ENCODE results near the gene ALPL.

The ALPL gene

GRCh38 chr1:21524220-21524619 lies 15.0 kb downstream of the ALPL start:
- TF ChIP-seq CTCF (conservative IDR thresholded peaks at IDR 0.05; ENCODE audit: low read depth, low read length): no peak
- no peak overlapping the region for H3K27ac ChIP-seq
- no peak overlapping the region for H3K4me2 ChIP-seq
- H3K36me3 ChIP-seq (ENCODE audit: insufficient read depth): no peaks in the 10 kb centered on the region
- H3K79me2 ChIP-seq (ENCODE audit: insufficient read depth, low read depth): no peaks in the 10 kb centered on the region
- peaks cover 3% of the 10 kb centered on the region; the same call in 1 of the 2 replicates for H3K27me3 ChIP-seq (ENCODE audit: insufficient read depth, low read depth)
- H3K9ac ChIP-seq: no peak overlapping the region
- H4K20me1 ChIP-seq (ENCODE audit: insufficient read depth): no peaks in the 10 kb centered on the region
- H3K4me3 ChIP-seq (IDR thresholded peaks at IDR 0.05; ENCODE audit: insufficient read depth, low read depth, low read length): no peak overlapping the region
- no peak overlapping the region for H2AFZ ChIP-seq (ENCODE audit: low read depth)
- H3K4me1 ChIP-seq (ENCODE audit: low read depth, poor library complexity, severe bottlenecking): no peaks in the 10 kb centered on the region

DNA sequence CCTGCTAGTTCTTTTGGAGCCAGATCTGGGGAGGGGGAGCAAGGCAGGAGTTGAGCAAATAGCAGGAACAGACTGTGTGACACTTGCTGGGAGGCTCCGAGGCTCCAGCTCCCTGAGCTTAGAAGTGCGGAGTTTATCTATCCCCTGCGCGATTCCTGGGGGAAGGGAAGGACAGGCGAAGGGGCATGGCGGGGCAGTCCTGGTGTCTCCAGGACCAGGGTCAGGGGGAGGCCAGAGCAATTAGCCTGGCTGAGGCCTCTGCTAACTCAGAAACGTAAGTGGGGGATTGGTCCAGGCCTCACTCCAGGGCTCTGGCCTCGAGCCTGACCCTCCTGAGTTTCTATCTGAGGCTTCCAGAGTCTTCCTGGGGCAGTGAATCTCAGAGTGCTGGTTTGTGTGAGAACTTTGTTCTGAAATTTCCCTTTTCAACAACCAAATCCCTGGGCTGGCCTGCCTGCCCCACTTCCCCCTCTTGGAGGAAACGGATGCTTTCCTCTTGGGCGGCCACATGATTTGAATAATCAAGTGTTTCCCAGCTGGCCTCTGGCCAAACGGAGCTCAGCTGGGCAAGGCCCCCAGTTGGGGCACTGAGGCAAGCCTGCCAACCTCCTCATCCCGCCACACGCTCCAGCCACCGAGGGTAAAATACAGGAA lies 15.6 kb downstream of the ALPL start:
- Histone ChIP-seq H3K4me1 (ENCODE audit: low read depth, poor library complexity, severe bottlenecking) (no peaks in the 10 kb centered on the region), H3K79me2 (ENCODE audit: insufficient read depth, low read depth) (no peaks in the 10 kb centered on the region), H3K36me3 (ENCODE audit: insufficient read depth) (no peaks in the 10 kb centered on the region), H3K27ac (no peak overlapping the region), H3K4me3 (IDR thresholded peaks at IDR 0.05; ENCODE audit: insufficient read depth, low read depth, low read length) (no peak overlapping the region), H3K9ac (no peak overlapping the region), H2AFZ (ENCODE audit: low read depth) (no peak overlapping the region), H3K27me3 (ENCODE audit: insufficient read depth, low read depth) (peaks cover 9% of the 10 kb centered on the region; the same call in 1 of the 2 replicates), H3K4me2 (no peak overlapping the region), H4K20me1 (ENCODE audit: insufficient read depth) (no peaks in the 10 kb centered on the region)
- no peak for TF ChIP-seq CTCF (conservative IDR thresholded peaks at IDR 0.05; ENCODE audit: low read depth, low read length)

GRCh38 chr1:21525340-21525717 lies 16.1 kb downstream of the ALPL start:
- Histone ChIP-seq H3K9ac (no peak overlapping the region), H2AFZ (ENCODE audit: low read depth) (no peak overlapping the region), H4K20me1 (ENCODE audit: insufficient read depth) (no peaks in the 10 kb centered on the region), H3K4me1 (ENCODE audit: low read depth, poor library complexity, severe bottlenecking) (no peaks in the 10 kb centered on the region), H3K79me2 (ENCODE audit: insufficient read depth, low read depth) (no peaks in the 10 kb centered on the region), H3K27ac (no peak overlapping the region), H3K4me3 (IDR thresholded peaks at IDR 0.05; ENCODE audit: insufficient read depth, low read depth, low read length) (no peak overlapping the region), H3K36me3 (ENCODE audit: insufficient read depth) (no peaks in the 10 kb centered on the region), H3K27me3 (ENCODE audit: insufficient read depth, low read depth) (peaks cover 9% of the 10 kb centered on the region; the same call in 1 of the 2 replicates), H3K4me2 (no peak overlapping the region)
- TF ChIP-seq CTCF (conservative IDR thresholded peaks at IDR 0.05; ENCODE audit: low read depth, low read length): no peak

DNA sequence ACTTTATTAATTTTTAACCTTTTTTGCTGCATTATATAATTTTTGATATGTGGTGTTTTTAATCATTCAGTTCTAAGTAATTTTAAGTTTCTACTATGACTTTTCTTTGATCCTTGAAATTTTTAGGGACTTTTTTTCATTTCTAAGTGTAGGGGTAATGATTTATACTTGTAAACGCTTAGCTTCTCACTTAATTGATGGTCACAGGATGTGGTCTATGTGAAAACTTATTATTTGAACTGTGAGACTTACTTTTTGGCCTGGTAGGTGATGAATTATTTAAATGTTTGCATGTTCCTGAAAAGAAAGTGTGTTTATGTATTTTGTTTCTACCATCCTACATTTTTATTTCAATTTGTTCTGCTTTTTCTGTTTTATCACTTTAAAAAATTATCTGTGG lies 17.2 kb downstream of the ALPL start:
- no peak overlapping the region for H3K4me2 ChIP-seq

More for the DNA sequence above, 17.2 kb downstream of the ALPL start:
- Histone ChIP-seq H2AFZ (ENCODE audit: low read depth) (no peak overlapping the region), H3K4me1 (ENCODE audit: low read depth, poor library complexity, severe bottlenecking) (no peaks in the 10 kb centered on the region), H3K36me3 (ENCODE audit: insufficient read depth) (no peaks in the 10 kb centered on the region), H3K4me3 (IDR thresholded peaks at IDR 0.05; ENCODE audit: insufficient read depth, low read depth, low read length) (no peak overlapping the region), H3K27me3 (ENCODE audit: insufficient read depth, low read depth) (peaks cover 13% of the 10 kb centered on the region; the same call in 1 of the 2 replicates), H3K79me2 (ENCODE audit: insufficient read depth, low read depth) (no peaks in the 10 kb centered on the region), H3K27ac (no peak overlapping the region), H3K9ac (no peak overlapping the region), H4K20me1 (ENCODE audit: insufficient read depth) (no peaks in the 10 kb centered on the region)
- no peak for TF ChIP-seq CTCF (conservative IDR thresholded peaks at IDR 0.05; ENCODE audit: low read depth, low read length)
